ENCODE results near the gene ELMO1. TPM values are rescaled to one million over a fixed set of nuclear protein-coding genes. Genes with fewer than 3 reads are reported as not detected.

ELMO1 gene
- total RNA-seq, 1 experiment from 2014 or later = 0.95 TPM

DNA sequence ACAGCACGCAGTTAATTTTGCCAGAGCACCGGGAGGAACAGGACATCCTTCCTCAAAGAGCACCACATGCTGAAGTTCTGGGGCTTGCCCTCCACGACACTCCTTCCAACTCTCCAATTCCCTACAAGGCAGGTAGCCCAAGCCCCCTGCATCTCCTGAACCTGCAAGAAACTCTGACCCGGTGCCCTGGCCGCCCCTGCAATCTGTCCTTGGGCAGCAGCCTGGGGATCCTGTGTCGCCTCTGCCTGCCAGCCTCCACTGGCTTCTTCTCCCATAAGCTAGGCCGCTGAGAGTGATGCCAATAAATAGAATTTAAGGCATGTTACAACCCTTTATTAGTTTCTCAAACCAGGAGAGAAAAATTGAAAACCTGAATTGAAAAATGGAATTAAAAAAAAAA lies 182.8 kb downstream of the ELMO1 start:
- no peak for DNase-seq (ENCODE audit: low spot score)
- in situ Hi-C loops (cut with HindIII; ENCODE audit: low sequenced_read_pairs) = no loop called here

DNA sequence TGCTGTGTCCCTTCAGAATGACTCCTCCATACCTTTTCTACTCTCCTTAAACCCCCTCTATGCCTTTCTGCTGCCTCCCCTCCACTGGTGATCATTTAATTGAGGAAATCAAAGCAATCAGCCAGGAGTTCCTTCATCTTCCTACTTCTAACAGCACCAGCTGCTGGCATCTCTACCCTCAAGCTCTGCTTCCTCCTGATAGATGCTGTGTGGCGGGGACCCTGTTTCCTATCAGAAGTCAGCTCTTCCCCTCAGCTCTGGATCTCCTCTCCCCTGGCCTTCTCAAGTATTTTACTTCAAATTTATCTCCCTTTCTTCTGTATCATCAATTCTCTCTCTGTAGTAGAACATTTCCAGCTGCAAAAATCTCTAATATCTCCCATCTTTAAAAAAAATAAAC lies 183.7 kb downstream of the ELMO1 start:
- no peak for DNase-seq (ENCODE audit: low spot score)
- in situ Hi-C loops (cut with HindIII; ENCODE audit: low sequenced_read_pairs) = no loop called here

DNA sequence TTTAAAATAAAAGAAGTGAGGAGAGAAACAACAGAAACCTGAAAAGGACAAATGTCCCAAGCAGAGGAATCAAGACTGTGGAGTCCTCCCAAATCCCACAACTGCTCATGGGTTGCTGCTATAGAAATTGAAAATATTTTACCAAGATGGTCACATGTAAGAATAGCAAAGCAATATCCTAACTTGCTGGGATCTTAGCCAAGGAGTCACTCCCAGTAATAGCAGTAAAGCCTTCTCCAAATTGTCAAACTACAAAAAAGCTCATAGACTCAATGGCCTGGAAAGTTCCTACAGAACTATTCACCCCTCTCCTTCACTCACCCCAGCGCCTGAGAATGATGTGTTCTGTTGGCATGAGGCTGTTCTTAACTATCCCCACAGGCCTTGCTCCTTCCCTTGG lies 186.5 kb downstream of the ELMO1 start:
- in situ Hi-C loops (cut with HindIII; ENCODE audit: low sequenced_read_pairs) = no loop called here
- no peak for DNase-seq (ENCODE audit: low spot score)

DNA sequence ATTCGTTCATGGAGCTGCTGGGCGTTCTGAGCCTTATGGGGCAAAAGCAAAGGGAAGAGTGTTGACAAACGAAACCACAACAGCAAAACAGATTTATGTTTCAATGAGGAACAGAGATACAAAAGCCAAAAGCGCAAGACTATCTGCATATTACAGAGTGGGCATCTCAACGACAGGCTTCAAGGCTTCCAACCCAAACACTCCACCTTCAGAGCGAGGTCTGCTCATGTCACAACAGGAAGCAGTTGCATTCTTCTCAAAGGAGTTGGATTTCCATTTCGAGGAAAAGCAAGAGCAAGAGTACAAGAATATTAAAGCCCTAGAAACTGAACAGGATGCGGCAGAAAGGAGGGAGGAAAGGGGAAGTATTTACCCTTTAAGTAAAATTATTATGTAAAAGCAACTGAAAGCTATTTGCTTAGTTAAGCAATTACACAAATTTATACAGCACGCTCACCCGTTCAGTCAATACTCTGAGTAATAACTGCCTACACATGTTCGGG lies 189.3 kb downstream of the ELMO1 start:
- in situ Hi-C loops (cut with HindIII; ENCODE audit: low sequenced_read_pairs) = no loop called here
- no peak for DNase-seq (ENCODE audit: low spot score)

DNA sequence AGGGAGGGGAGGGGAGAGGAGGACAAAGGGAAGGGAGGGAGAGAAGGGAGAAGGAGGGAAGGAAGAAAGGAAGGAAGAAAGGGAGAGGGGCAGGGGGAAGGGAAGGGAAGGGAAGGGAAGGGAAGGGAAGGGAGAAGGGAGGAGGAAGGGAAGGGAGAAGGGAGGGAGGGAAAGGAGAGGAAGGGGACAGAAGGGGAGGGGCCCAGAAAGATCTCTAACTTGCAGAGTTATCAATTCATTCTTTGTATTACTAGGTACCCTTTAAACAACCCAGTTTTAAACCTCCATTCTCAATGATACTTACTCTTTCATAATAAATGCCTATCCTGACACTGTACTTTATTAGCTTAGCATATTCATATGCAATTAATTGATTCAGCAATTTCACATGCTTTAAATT lies 192.0 kb downstream of the ELMO1 start:
- DNase-seq (ENCODE audit: low spot score) = no peak
- in situ Hi-C loops (cut with HindIII; ENCODE audit: low sequenced_read_pairs) = no loop called here

DNA sequence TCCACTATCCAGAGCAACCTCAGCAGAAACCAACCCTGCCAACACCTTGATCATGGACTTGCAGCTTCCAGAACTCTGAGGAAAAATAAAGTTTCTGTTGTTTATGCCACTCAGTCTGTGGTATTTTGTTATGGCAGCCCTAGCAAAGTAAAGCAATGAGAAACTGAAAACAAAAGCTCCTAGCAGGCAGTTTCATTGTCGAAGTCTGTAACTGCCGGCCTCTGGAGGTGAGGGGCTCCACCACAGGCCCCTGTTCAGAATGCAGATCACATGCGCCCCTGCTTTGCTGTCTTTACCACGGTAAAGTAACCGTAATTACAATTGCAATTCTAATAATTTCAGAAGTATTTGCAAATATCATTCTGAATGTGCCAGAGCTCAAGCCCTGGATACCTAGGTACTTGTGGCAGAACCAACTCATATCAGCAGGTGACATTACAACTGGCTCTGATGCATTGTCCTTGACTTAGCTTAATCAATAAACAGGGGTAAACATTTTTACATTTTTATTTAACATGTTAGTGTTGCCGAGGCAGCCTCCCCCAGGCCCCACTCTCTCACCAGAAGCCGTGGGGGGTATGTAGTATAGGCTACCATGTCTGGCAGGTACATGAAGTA lies 193.2 kb downstream of the ELMO1 start:
- DNase-seq (ENCODE audit: low spot score) = no peak
- in situ Hi-C loops (cut with HindIII; ENCODE audit: low sequenced_read_pairs) = no loop called here

DNA sequence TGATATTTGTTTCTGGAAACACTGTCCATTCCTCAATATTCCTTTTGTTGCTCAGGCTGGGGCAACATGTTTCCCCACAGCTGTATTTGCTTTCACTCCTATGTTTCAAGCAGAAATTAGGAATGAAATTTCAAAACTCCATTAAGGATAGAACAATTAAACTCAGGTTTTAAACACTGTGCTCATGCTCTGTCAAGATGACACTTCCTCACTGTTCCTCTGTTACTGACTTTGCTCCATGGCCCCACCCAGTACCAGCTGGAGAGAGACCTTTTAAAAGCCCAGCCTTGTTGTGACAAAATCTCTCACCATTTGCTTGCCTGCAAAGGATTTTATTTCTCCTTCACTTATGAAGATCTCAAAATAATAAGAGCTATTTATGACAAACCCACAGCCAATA lies 197.4 kb downstream of the ELMO1 start:
- no peak for DNase-seq (ENCODE audit: low spot score)
- in situ Hi-C loops (cut with HindIII; ENCODE audit: low sequenced_read_pairs) = no loop called here

DNA sequence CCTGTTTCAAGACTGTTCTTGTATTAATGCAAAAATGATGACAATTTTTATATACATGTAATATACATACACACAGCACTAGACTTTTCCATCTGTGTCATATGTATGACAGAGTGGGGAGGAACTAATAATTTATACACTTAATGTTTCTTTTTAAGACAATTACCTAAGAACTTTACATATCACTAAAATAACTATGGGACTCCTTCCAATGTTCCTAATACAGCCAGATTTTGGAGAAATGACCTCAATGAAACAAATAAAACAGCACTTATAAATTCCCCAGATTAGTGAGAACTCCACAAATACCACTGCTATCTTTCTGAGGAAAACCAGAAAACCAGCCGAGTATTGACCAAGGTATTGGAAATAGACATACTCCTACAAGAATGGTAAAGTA lies 199.4 kb downstream of the ELMO1 start:
- no peak for DNase-seq (ENCODE audit: low spot score)
- in situ Hi-C loops (cut with HindIII; ENCODE audit: low sequenced_read_pairs) = no loop called here

DNA sequence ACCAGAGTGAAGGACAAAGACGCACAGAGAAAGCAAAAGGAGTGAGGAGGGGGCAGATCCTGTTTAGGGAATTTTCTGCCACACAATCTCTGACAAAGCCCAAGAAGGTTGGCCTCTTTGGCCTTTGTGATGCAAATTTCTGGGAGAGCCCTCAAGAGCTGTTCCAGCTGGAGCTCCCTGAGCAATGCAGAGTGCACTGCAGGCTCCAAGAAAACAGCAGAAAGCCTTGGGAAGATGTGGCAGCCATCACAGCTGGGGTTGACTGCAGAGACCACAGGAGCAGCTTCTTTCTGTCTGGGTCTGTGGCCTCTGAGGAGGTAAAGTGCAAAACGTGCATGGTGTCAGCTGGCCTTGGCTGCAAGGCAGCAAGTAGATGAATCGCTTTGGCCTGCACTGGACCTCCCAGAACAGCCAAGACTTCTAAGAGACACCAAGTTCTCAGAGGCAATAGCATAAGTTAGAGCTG lies 200.2 kb downstream of the ELMO1 start:
- DNase-seq (ENCODE audit: low spot score) = no peak
- in situ Hi-C loops (cut with HindIII; ENCODE audit: low sequenced_read_pairs) = no loop called here

DNA sequence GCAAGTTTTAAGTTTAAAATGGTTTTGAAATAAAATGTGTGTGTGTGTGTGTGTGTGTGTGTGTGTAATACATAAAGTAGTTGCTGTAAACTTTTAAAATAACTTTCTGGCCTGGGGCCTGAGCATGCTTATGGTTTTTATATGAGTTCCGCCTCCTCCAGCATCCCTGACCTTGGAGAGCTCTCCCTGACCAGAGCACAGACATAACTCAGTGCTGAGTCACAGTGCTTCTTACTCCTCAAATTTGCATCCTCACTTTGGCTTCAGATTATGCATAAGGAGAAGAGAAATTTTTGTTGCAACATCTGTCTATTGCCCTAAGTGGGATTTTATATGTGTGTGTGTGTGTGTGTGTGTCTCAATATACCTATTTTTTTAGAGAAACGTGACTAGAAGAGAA lies 200.8 kb downstream of the ELMO1 start:
- in situ Hi-C loops (cut with HindIII; ENCODE audit: low sequenced_read_pairs) = no loop called here
- no peak for DNase-seq (ENCODE audit: low spot score)

DNA sequence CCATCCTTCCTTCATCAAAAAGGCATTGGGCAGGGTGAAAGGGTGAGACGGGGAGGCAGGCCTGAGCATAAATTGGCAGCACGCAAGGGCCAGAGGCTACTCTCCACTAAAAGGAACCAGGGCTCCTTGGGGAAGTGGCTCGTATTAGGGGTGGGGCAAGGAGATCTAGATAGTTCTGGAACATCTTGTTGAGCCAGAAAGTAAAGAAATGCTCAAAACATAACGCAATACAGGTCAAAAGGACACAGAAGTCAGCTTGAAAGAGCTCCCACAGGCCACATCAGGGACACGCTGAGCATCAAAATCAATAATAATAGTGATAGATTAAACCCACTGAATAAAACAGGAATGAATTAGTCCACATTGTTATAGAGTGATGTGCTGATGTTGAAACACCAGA lies 203.1 kb downstream of the ELMO1 start:
- in situ Hi-C loops (cut with HindIII; ENCODE audit: low sequenced_read_pairs) = no loop called here
- DNase-seq (ENCODE audit: low spot score) = no peak

DNA sequence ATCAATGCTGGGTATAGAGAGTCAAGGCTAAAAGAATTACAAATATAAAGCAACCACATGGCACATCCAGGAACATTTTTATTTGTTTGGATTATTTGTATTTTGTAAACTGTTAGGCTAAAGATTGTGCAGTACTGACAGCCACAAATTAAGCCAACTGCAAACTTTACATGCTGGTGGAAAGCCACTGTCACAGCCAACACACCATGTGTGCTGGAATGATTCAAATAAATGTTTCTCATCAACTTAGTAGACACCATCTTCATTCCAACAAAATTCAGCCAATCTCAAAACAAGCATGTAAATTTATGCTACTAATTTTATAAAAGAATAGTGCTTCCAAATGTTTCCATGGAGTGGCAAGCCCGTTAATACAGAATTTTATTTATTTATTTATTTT lies 211.8 kb downstream of the ELMO1 start:
- DNase-seq (ENCODE audit: low spot score) = no peak
- in situ Hi-C loops (cut with HindIII; ENCODE audit: low sequenced_read_pairs) = no loop called here

DNA sequence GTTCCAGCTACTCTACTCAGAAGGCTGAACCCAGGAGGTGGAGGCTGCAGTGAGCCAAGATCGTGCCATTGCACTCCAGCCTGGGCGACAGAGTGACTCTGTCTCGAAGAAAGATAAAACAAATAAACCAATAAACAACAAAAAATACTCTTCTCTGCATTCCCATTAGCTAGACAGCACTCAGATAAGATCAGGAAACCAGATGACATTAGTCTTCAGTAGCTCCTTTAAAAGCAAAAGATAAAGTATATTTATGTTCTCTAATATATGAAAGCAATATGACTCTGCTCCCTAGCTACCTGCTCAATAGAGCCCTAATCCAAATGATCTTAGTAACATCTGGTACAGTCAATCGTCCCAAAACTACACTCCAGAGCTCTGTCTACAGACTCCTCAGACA lies 212.9 kb downstream of the ELMO1 start:
- DNase-seq (ENCODE audit: low spot score) = no peak
- in situ Hi-C loops (cut with HindIII; ENCODE audit: low sequenced_read_pairs) = no loop called here

DNA sequence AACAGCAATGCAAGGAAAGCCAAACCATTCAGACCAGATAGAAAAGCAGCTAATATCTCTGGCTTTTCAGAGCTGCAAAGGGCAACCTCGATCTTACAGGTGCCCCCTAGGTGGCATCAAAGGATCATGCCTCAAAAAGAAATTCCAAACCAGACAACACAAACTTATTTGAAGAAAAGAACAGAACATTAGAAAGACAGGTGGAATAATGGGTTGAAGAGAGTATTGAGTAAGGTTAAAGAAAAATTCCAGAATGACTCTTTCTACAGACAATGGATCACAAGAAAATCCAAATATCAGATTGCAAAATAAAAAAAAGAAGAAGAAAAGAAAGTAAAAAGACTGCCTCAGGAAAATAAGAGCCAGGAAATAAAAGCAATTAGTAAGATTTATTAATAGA lies 213.7 kb downstream of the ELMO1 start:
- in situ Hi-C loops (cut with HindIII; ENCODE audit: low sequenced_read_pairs) = no loop called here
- peak; percentile 57 for DNase-seq (ENCODE audit: low spot score)

DNA sequence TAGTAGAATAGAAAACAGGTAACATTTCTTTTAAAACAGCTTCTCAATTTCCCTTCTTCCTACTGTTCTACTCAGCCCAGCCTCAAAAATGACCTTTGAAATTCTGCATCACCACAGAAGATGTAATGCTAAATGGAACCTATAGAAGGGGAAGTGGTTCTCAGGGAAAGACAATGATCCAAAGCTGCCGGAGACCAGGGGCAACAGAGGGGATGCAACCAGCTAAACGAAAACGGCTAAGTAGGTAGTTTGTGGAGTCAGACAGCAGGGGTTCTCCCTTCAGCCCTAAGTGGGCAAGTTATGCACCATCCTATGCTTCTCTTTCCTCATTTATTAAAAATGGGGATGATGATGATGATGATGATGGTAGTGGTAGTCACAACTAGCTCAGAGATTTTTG lies 214.3 kb downstream of the ELMO1 start:
- DNase-seq (ENCODE audit: low spot score) = no peak
- in situ Hi-C loops (cut with HindIII; ENCODE audit: low sequenced_read_pairs) = no loop called here

DNA sequence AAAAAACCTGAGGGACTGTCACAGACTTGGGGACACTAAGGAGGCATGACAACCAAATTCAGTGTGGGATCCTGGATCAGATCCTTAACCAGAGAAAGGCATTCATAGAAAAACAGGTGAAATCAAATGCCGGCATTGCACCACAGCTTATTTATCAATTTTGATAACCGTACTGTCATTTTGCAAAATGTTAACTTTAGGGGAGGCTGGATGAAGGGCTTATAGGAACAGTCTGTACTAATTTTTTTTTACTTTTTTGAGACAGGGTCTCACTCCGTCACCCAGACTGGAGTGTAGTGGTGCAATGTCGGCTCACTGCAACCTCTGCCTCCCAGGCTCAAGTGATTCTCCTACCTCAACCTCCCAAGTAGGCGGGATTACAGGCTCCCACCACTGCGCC lies 217.1 kb downstream of the ELMO1 start:
- in situ Hi-C loops (cut with HindIII; ENCODE audit: low sequenced_read_pairs) = no loop called here

DNA sequence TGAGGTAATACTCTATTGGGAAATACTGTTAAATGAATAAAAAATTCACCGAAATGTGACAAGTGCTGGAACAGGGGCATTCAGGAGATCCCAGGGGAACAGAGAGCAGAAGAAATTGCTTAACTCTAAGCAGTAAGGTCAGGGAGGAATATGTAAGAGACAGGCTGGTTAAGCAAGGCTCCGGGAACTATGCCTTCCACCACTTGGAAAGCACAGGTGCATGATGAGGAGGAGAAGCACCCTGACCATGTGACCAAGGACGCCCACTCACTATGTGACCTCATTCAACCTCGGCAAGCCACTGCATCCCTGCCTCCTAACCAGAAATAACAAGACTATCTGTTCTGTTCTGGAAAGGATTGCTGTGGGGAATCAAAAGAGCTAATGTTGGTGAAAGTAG lies 218.4 kb downstream of the ELMO1 start:
- DNase-seq (ENCODE audit: low spot score) = peak; percentile 55
- in situ Hi-C loops (cut with HindIII; ENCODE audit: low sequenced_read_pairs) = no loop called here

More for the DNA sequence above, 217.1 kb downstream of the ELMO1 start:
- DNase-seq (ENCODE audit: low spot score) = no peak

DNA sequence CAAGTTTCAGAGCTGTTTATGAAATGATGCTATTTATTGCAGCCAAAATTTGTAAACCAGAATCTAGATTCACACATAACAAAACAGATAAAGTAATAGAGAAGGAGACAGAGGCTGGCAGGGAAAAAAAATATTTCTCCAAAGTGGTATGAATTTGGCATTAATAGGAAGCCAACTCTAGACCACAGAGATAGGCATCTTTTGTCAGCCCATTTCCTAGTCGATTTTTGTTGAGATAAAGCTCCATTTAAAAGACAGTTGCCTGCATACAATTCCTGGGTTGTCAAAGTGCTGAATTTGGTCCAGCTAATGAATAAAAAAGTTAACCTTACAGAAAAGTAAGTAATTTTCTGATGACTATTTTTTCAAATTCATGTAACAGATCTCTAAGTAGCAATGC lies 219.3 kb downstream of the ELMO1 start:
- in situ Hi-C loops (cut with HindIII; ENCODE audit: low sequenced_read_pairs) = no loop called here
- no peak for DNase-seq (ENCODE audit: low spot score)

DNA sequence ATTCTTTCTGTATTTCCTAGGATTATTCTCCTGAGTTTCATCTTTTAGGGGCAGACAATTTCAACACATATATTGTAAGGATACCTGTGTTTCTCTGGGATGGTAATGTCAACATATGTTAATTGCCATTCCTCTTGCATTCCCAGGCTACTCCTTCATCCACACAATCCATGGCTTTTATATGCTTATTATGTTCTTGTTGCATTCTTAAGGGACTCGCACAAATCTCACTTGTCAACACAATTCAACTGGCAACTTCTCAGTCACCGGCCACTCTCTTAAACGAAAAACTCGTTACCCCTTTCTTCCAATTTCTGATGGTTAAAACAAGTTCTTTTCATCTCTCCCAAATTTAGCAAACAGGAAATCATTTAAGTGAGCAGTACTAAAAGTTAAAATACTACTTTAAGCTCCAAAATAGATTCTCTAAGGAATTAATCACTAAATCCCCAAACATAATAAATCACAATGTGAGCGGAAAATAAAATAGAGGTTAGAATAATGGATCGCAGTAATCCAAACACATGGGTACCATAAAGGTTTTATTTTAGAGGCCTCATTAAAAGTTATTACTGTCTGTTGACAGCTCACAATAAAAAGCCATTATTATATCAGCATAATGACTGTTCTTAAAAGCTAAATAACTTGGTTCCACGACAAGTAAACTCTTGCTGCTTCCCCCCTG lies 223.2 kb downstream of the ELMO1 start:
- in situ Hi-C loops (cut with HindIII; ENCODE audit: low sequenced_read_pairs) = no loop called here
- DNase-seq (ENCODE audit: low spot score) = no peak

DNA sequence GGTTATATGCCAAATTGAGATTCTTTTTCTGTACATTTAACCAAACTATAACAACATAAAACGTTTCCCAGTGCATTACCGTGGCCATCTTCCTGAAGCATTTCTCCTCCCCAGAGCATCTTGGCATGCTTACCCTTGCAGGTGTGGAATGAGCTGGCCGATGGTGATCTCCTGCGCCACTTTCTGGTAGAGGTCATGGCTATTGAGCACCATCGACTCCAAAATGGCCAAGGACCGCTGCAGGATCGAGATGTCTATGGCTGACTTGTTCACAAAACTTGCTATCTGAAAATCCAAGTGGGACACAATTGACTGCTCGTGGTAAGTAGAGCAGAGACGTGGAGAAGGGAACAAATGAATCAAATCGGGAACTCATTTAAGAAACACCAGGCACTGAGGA lies 223.9 kb downstream of the ELMO1 start:
- no peak for DNase-seq (ENCODE audit: low spot score)
- in situ Hi-C loops (cut with HindIII; ENCODE audit: low sequenced_read_pairs) = no loop called here

DNA sequence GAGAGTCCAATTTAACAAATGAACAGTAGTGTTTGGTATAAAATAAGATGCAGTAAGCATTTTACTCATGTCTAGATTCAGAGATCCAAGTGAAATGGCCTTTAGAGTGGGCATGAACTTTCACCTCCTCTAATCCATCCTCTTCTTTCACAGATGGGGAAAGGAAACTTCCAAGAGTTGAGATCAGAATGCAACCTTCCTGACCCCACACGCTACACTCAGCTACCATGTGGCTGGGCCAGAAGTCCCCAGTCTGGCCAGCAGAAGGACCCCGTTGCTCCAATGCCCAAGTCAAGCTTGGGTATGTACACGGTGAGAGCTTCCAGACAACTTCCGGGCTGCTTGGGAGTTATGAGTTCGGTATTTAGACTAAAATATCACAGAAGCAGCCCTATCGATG lies 228.0 kb downstream of the ELMO1 start:
- in situ Hi-C loops (cut with HindIII; ENCODE audit: low sequenced_read_pairs) = no loop called here
- no peak for DNase-seq (ENCODE audit: low spot score)

All from G401 (cell line).